ENCODE measurements around the gene RNF11. TPM values are rescaled to one million over a fixed set of nuclear protein-coding genes. Genes with fewer than 3 reads are reported as not detected.

The RNF11 gene
- total RNA-seq, 2 experiments from 2014 or later, result 91.3 to 97.4 TPM

DNA sequence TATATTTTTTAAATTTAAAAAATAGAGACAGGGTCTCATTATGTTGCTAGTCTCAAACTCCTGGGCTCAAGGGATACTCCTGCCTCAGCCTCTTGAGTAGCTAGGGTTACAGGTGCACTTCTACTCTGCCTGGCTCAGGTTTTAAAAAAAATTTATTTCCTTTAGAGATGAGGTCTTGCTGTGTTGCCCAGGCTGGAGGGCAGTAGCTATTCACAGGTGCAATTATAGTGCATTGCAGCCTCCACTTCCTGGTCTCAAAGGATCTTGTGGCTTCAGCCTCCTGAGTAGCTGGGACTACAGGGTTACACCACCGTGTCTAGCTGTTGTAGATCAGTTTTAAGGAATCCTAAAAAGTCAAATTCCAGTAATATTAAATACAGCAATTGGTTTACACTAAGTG, 5.0 kb downstream of the RNF11 start:
- Mint-ChIP-seq H3K27me3 (no peaks in the 10 kb centered on the region), H3K4me1 (ENCODE audit: low read depth) (peaks cover 59% of the 10 kb centered on the region), H3K27ac (no peak overlapping the region), H3K9me3 (no peaks in the 10 kb centered on the region), H3K4me3 (peak overlapping the region; percentile 40), H3K36me3 (ENCODE audit: low read depth) (peaks cover 9% of the 10 kb centered on the region)
- ChIA-PET CTCF (no interaction called here), POLR2A (interaction anchor here (1.0 kb wide), 1 partner anchor 42 kb away, joined by 3 read pairs; no protein-coding TSS in a partner anchor)
- ATAC-seq (ENCODE audit: poor library complexity) (no peak), DNase-seq (peak in 1 of 14 experiments; percentile 11)
- H3K36me3 ChIP-seq (ENCODE audit: insufficient read depth, low read length), result no peaks in the 10 kb centered on the region
- H3K27me3 ChIP-seq (ENCODE audit: control insufficient read depth in 1 of 2, insufficient read depth in 2 of 2, low read length in 2 of 2), result no peaks in the 10 kb centered on the region
- TF ChIP-seq, protein P1, sequence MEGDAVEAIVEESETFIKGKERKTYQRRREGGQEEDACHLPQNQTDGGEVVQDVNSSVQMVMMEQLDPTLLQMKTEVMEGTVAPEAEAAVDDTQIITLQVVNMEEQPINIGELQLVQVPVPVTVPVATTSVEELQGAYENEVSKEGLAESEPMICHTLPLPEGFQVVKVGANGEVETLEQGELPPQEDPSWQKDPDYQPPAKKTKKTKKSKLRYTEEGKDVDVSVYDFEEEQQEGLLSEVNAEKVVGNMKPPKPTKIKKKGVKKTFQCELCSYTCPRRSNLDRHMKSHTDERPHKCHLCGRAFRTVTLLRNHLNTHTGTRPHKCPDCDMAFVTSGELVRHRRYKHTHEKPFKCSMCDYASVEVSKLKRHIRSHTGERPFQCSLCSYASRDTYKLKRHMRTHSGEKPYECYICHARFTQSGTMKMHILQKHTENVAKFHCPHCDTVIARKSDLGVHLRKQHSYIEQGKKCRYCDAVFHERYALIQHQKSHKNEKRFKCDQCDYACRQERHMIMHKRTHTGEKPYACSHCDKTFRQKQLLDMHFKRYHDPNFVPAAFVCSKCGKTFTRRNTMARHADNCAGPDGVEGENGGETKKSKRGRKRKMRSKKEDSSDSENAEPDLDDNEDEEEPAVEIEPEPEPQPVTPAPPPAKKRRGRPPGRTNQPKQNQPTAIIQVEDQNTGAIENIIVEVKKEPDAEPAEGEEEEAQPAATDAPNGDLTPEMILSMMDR (IDR thresholded peaks at IDR 0.05), result no peak
- H3K4me1 ChIP-seq (ENCODE audit: insufficient read depth, low read length), result peaks cover 29% of the 10 kb centered on the region
- no peak overlapping the region for H3K4me3 ChIP-seq (ENCODE audit: low read length)
- H3K9me3 ChIP-seq (ENCODE audit: control insufficient read depth in 1 of 2, insufficient read depth in 1 of 2, low read length in 2 of 2), result no peaks in the 10 kb centered on the region
- intact Hi-C loops (cut with DNase I, micrococcal nuclease), result no loop called here
- no peak overlapping the region for H3K27ac ChIP-seq (ENCODE audit: low read depth in 1 of 2, low read length in 2 of 2)

DNA sequence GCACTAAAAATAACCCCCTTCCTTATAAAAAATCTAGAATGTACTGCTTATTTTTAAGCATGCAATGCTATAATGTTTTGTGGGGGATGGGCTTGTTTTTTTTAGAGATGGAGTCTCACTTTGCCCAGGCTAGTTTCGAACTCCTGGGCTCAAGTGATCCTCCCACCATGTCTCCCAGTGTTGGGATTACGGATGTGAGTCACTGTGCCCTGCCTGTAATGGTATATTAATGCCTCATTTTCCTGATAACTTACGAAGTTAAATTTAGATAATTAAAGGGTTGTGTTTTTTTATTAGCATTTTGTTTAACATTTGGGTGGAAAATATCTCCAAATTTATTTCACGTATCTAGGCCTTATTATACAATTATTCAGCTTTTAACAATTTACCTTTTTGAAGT, 6.5 kb downstream of the RNF11 start:
- ATAC-seq (ENCODE audit: poor library complexity), result no peak
- Mint-ChIP-seq H3K4me1 (ENCODE audit: low read depth) (peaks cover 74% of the 10 kb centered on the region), H3K27ac (no peak overlapping the region), H3K4me3 (no peak overlapping the region), H3K9me3 (no peaks in the 10 kb centered on the region), H3K36me3 (ENCODE audit: low read depth) (peaks cover 20% of the 10 kb centered on the region), H3K27me3 (no peaks in the 10 kb centered on the region)
- no peaks in the 10 kb centered on the region for H3K36me3 ChIP-seq (ENCODE audit: insufficient read depth, low read length)
- TF ChIP-seq, protein P1 (IDR thresholded peaks at IDR 0.05), result no peak
- no peak overlapping the region for H3K27ac ChIP-seq (ENCODE audit: low read depth in 1 of 2, low read length in 2 of 2)
- intact Hi-C loops (cut with DNase I, micrococcal nuclease), result no loop called here
- no peaks in the 10 kb centered on the region for H3K27me3 ChIP-seq (ENCODE audit: control insufficient read depth in 1 of 2, insufficient read depth in 2 of 2, low read length in 2 of 2)
- POLR2A ChIA-PET, result no interaction called here
- no peak overlapping the region for H3K4me3 ChIP-seq (ENCODE audit: low read length)
- no peaks in the 10 kb centered on the region for H3K9me3 ChIP-seq (ENCODE audit: control insufficient read depth in 1 of 2, insufficient read depth in 1 of 2, low read length in 2 of 2)
- DNase-seq, result no peak
- CTCF ChIA-PET, result no interaction called here
- H3K4me1 ChIP-seq (ENCODE audit: insufficient read depth, low read length), result peaks cover 36% of the 10 kb centered on the region

DNA sequence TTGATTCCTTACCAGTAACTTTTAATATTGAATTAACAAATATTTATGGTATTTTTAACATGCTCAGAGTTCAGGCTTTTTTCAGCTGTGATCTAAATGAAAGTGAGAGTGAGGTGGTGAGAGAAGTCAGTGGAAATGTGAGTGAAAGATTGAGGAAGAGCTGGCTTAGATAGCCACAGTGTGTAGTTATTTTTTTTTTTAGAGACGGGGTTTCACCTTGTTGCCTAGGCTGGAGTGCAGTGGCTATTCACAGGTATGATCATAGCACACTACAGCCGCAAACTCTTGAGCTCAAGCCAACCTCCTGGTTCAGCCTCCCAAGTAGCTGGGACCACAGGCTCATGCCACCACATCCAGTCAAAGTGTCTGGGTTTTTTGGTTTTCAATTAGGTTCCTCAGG, 10.9 kb downstream of the RNF11 start:
- intact Hi-C loops (cut with DNase I, micrococcal nuclease), result no loop called here
- no peaks in the 10 kb centered on the region for H3K27me3 Mint-ChIP-seq
- ATAC-seq (ENCODE audit: poor library complexity), result no peak
- H3K36me3 Mint-ChIP-seq (ENCODE audit: low read depth), result peaks cover 20% of the 10 kb centered on the region
- ChIA-PET POLR2A (interaction anchor here (0.8 kb wide), 1 partner anchor 1919 kb away, joined by 3 read pairs; no protein-coding TSS in a partner anchor), CTCF (no interaction called here)
- H3K27ac Mint-ChIP-seq, result no peak overlapping the region
- Histone ChIP-seq H3K36me3 (ENCODE audit: insufficient read depth, low read length) (no peaks in the 10 kb centered on the region), H3K4me3 (ENCODE audit: low read length) (no peak overlapping the region), H3K27ac (ENCODE audit: low read depth in 1 of 2, low read length in 2 of 2) (no peak overlapping the region), H3K9me3 (ENCODE audit: control insufficient read depth in 1 of 2, insufficient read depth in 1 of 2, low read length in 2 of 2) (no peaks in the 10 kb centered on the region), H3K4me1 (ENCODE audit: insufficient read depth, low read length) (peaks cover 19% of the 10 kb centered on the region), H3K27me3 (ENCODE audit: control insufficient read depth in 1 of 2, insufficient read depth in 2 of 2, low read length in 2 of 2) (no peaks in the 10 kb centered on the region)
- H3K4me3 Mint-ChIP-seq, result no peak overlapping the region
- TF ChIP-seq, protein P1 (IDR thresholded peaks at IDR 0.05), result no peak
- DNase-seq, result no peak
- peaks cover 61% of the 10 kb centered on the region for H3K4me1 Mint-ChIP-seq (ENCODE audit: low read depth)
- no peaks in the 10 kb centered on the region for H3K9me3 Mint-ChIP-seq

All from CD4-positive, alpha-beta T cell (primary cell).